GM12891 (cell line): ENCODE measurements around the gene LLGL1.

Source experiments
- DNase-seq: peaks from one replicate; pipeline ENCODE4 v3.0.0; 2011; ENCODE audit warnings: low spot score; ENCODE audit not compliant: insufficient read length
- FAIRE-seq: peaks from 2 replicates; lab custom pipeline; 2011; peaks lifted over from hg19 to GRCh38; lab: Jason Lieb, UNC
- PAX5 ChIP-seq: IDR thresholded peaks from 2 replicates; pipeline ENCODE4 v1.6.1; 2011; ENCODE audit warnings: low read length, moderate library complexity, mild to moderate bottlenecking; ENCODE audit not compliant: insufficient read depth, severe bottlenecking
- POLR2A ChIP-seq: IDR thresholded peaks from 2 replicates; pipeline ENCODE4 v1.6.1; 2011; ENCODE audit warnings: low read depth, low read length, control low read depth
- POLR2AphosphoS5 ChIP-seq: IDR thresholded peaks from 2 replicates; pipeline ENCODE4 v1.6.1; 2011; ENCODE audit warnings: low read depth, low read length, control low read depth
- POU2F2 ChIP-seq: IDR thresholded peaks from 2 replicates; pipeline ENCODE4 v1.6.1; 2011; ENCODE audit warnings: low read depth, mild to moderate bottlenecking, control low read depth, low read length, moderate library complexity
- SPI1 ChIP-seq: IDR thresholded peaks from 2 replicates; pipeline ENCODE4 v1.6.1; 2011; ENCODE audit warnings: low read depth, low read length, control low read depth
- TAF1 ChIP-seq: IDR thresholded peaks from 2 replicates; pipeline ENCODE4 v1.6.1; 2011; ENCODE audit warnings: low read depth, low read length, control low read depth

Gene LLGL1

GRCh38 chr17:18256776-18257175 lies 31.3 kb downstream of the LLGL1 start:
- DNase-seq (no peak), FAIRE-seq (no peak)
- TF ChIP-seq TAF1 (no peak), SPI1 (no peak), POU2F2 (no peak), POLR2A (no peak), PAX5 (no peak), POLR2AphosphoS5 (no peak)

GRCh38 chr17:18257268-18257981 lies 32.0 kb downstream of the LLGL1 start:
- DNase-seq (no peak), FAIRE-seq (peak; percentile 87)
- TF ChIP-seq POLR2AphosphoS5 (no peak), TAF1 (no peak), POLR2A (no peak), POU2F2 (no peak), SPI1 (no peak), PAX5 (no peak)

- TF ChIP-seq POLR2A, result no peak
- TF ChIP-seq TAF1, result 0 out of 2 replicates have a peak, but pooled peaks have one; percentile 39
- peak; percentile 80 for TF ChIP-seq SPI1
- no peak for TF ChIP-seq PAX5
- DNase-seq, result peak; percentile 69
- FAIRE-seq, result no peak
Measured at GRCh38 chr17:18257982-18258355, 32.5 kb downstream of the LLGL1 start.

GRCh38 chr17:18258356-18259038 lies 33.1 kb downstream of the LLGL1 start, which contains the start of gene FLII:
Gene FLII (minus strand): TSS chr17:18258738. CDS start chr17:18258690, 48 bp downstream.
- DNase-seq (peak; percentile 71), FAIRE-seq (peak; percentile 89)
- TF ChIP-seq TAF1, result 0 out of 2 replicates have a peak, but pooled peaks have one; percentile 15
- TF ChIP-seq PAX5, result no peak

- DNase-seq (no peak), FAIRE-seq (no peak)
- TF ChIP-seq POLR2AphosphoS5, result no peak
- no peak for TF ChIP-seq POLR2A
- no peak for TF ChIP-seq TAF1
Measured at GRCh38 chr17:18259621-18260331, 34.3 kb downstream of the LLGL1 start.

- DNase-seq (peak; percentile 99), FAIRE-seq (peak; percentile 98)
- peak; percentile 56; the same call in 1 of the 2 replicates for TF ChIP-seq POLR2A
- no peak for TF ChIP-seq SPI1
Measured at GRCh38 chr17:18260332-18261145, 35.1 kb downstream of the LLGL1 start, which contains the start of gene MIEF2. Gene MIEF2 (plus strand): TSS chr17:18260662. CDS start chr17:18262721, 2,059 bp downstream.

- no peak for DNase-seq
- FAIRE-seq, result no peak
- TF ChIP-seq TAF1 (no peak), POLR2AphosphoS5 (no peak), SPI1 (no peak), POLR2A (no peak), PAX5 (no peak), POU2F2 (no peak)
Measured at GRCh38 chr17:18261146-18261515, 35.7 kb downstream of the LLGL1 start.

GRCh38 chr17:18261659-18262058 lies 36.2 kb downstream of the LLGL1 start:
- TF ChIP-seq POLR2A (no peak), POLR2AphosphoS5 (no peak), POU2F2 (no peak), TAF1 (no peak), SPI1 (no peak), PAX5 (no peak)
- FAIRE-seq (no peak), DNase-seq (no peak)

- TF ChIP-seq POU2F2 (no peak), SPI1 (no peak), TAF1 (no peak), POLR2AphosphoS5 (no peak), POLR2A (no peak), PAX5 (no peak)
- no peak for DNase-seq
- no peak for FAIRE-seq
Measured at GRCh38 chr17:18262111-18262510, 36.7 kb downstream of the LLGL1 start.

- TF ChIP-seq POLR2AphosphoS5 (no peak), PAX5 (no peak), POU2F2 (no peak), SPI1 (no peak), TAF1 (no peak), POLR2A (no peak)
- FAIRE-seq (no peak), DNase-seq (no peak)
Measured at GRCh38 chr17:18262641-18263040, 37.2 kb downstream of the LLGL1 start.
